Spleen (tissue), 11 donors: ENCODE measurements around the gene SAA4. TPM values are rescaled to one million over a fixed set of nuclear protein-coding genes. Genes with fewer than 3 reads are reported as not detected.

Source experiments
- DNase-seq: peaks from one replicate; pipeline ENCODE4 v3.0.0-alpha.2; 2020
- H3K27ac ChIP-seq, 8 donors: fragments of 200-600 bp; sonication (generic) in 7 of 8; 1 replicate in 4 of 8; 2 replicates in 4 of 8; pipeline versions ENCODE4 v1.5.0 to v1.8.0; 2016 to 2021; ENCODE audit warnings: inconsistent platforms in 4 of 8, mild to moderate bottlenecking in 4 of 8, moderate library complexity in 1 of 8
- H3K27me3 ChIP-seq, 7 donors: fragments of 200-600 bp; sonication (generic) in 6 of 7; replicated peaks in 1 of 7; 1 replicate in 4 of 7; 2 replicates in 3 of 7; pipeline versions ENCODE4 v1.5.0 to v1.8.0; 2016 to 2021; ENCODE audit warnings: inconsistent platforms in 3 of 7, mild to moderate bottlenecking in 1 of 7
- H3K36me3 ChIP-seq, 6 donors: fragments of 200-600 bp; sonication (generic) in 5 of 6; 1 replicate in 4 of 6; 2 replicates in 2 of 6; pipeline versions ENCODE4 v1.5.0 to v1.8.0; 2016 to 2021; ENCODE audit warnings: inconsistent platforms in 2 of 6
- H3K4me1 ChIP-seq, 6 donors: fragments of 200-600 bp; sonication (generic) in 5 of 6; 1 replicate in 3 of 6; 2 replicates in 3 of 6; pipeline versions ENCODE4 v1.5.0 to v1.8.0; 2016 to 2021; ENCODE audit warnings: inconsistent platforms in 3 of 6
- H3K4me3 ChIP-seq, 8 donors: fragments of 200-600 bp; sonication (generic) in 7 of 8; 1 replicate in 4 of 8; 2 replicates in 4 of 8; pipeline versions ENCODE4 v1.5.0 to v1.8.0; 2016 to 2021; ENCODE audit warnings: inconsistent platforms in 4 of 8, mild to moderate bottlenecking in 4 of 8, moderate library complexity in 2 of 8
- H3K9me3 ChIP-seq, 8 donors: fragments of 200-600 bp; sonication (generic) in 7 of 8; 1 replicate in 4 of 8; 2 replicates in 4 of 8; pipeline versions ENCODE4 v1.5.0 to v1.8.0; 2016 to 2021; ENCODE audit warnings: inconsistent platforms in 4 of 8
- POLR2A ChIP-seq, 3 donors: fragments of 450-650 bp; IDR thresholded peaks; one replicate each; pipeline ENCODE4 v1.5.1; 2017; ENCODE audit warnings: antibody characterized with exemption in 3 of 3, mild to moderate bottlenecking in 1 of 3
- POLR2AphosphoS5 ChIP-seq, 3 donors: sonication (generic); formaldehyde crosslinking; IDR thresholded peaks; one replicate each; pipeline ENCODE4 v1.5.1; 2017; ENCODE audit warnings: antibody characterized with exemption in 3 of 3
- WGBS, 5 donors: extraction: QIAGEN DNeasy Blood & Tissue Kit in 3 of 5; methylation state at CpG; one replicate each; pipeline versions ENCODE4 v1.1.5 to v1.1.7; 2013 to 2018; 5-methylcytosine and 5-hydroxymethylcytosine counted together
- intact Hi-C: fragments of 100-400 bp; cut with DNase I; formaldehyde crosslinking; loops from one replicate; pipeline ENCODE4 v1.15.0; 2023; ENCODE audit warnings: low total_unique reads
- polyA plus RNA-seq, 3 donors: library from polyadenylated mRNA; stranded (reverse); fragments of 200-250 nt; gene quantifications; one replicate each; pipeline ENCODE4 v1.2.1, GENCODE V29; 2013
- total RNA-seq, 7 donors: library from RNA; depleted of rRNA in 3 of 7; stranded (reverse); fragments of >200 nt in 3 of 7; fragmentation: NEBNext Ultra II Directional in 4 of 7; extraction: Animal tissue kit (Norgen Biotek cat#: 25700) in 4 of 7; gene quantifications; one replicate each; pipeline versions ENCODE4 v1.1.0 to v1.2.1, GENCODE V29; 2016 to 2021
- TF ChIP-seq, protein P1 (sequence below), 11 experiments: fragments of 200-600 bp in 7 of 11; fragments of 450-650 bp in 4 of 11; sonication (generic) in 4 of 11; IDR thresholded peaks in 8 of 11; conservative IDR thresholded peaks in 3 of 11; 1 replicate in 7 of 11; 2 replicates in 4 of 11; pipeline versions ENCODE4 v1.4.0 to v1.8.0; 2016 to 2021; ENCODE audit warnings: antibody characterized with exemption in 11 of 11, inconsistent platforms in 4 of 11, mild to moderate bottlenecking in 1 of 11
- donor health status: healthy with polysubstance abuse.
- donor health status: DM: no; HTN: no; CAD: no; lungs with moderate emphysema.
- donor health status: DM: no; HTN: no; CAD: no.
- donor health status: Bipolar disorder and iron deficiency.
- donor health status: healthy.
- donor health status: DM: no; HTN: no; CAD: no.
- donor health status: DM: yes; HTN: yes; CAD: no.

The SAA4 gene
- total and polyA plus RNA-seq, 10 donors = 0.22 TPM; not detected in 9

DNA sequence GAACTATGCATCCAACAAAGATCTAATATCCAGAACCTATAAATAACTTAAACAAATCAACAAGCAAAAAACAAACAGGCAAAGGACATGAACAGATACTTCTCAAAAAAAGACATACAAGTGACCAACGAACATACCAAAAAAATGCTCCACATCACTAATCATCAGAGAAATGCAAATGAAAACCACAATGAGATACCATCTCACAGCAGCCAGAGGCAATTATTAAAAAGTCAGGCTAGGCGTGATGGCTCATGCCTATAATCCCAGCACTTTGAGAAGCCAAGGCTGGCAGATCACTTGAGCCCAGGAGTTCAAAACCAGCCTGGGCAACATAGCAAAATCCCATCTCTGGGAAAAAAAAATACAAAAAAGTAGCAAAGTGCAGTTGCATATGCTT, 10.7 kb downstream of the SAA4 start:
- Histone ChIP-seq H3K4me1 (peaks cover 0 to 5% (median 0%) of the 10 kb centered on the region in 6 donors), H3K9me3 (peaks cover 0 to 2% (median 0%) of the 10 kb centered on the region in 8 donors), H3K36me3 (no peaks in the 10 kb centered on the region), H3K27ac (no peak overlapping the region), H3K4me3 (no peak overlapping the region), H3K27me3 (no peaks in the 10 kb centered on the region)
- WGBS, 5 donors = 41 to 63% (median 49%) methylated on average over 2 of the region's 2 CpGs
- intact Hi-C loops = no loop called here
- DNase-seq = no peak
- TF ChIP-seq POLR2AphosphoS5 (IDR thresholded peaks at IDR 0.05) (no peak), POLR2A (IDR thresholded peaks at IDR 0.05) (no peak)
- TF ChIP-seq, protein P1, sequence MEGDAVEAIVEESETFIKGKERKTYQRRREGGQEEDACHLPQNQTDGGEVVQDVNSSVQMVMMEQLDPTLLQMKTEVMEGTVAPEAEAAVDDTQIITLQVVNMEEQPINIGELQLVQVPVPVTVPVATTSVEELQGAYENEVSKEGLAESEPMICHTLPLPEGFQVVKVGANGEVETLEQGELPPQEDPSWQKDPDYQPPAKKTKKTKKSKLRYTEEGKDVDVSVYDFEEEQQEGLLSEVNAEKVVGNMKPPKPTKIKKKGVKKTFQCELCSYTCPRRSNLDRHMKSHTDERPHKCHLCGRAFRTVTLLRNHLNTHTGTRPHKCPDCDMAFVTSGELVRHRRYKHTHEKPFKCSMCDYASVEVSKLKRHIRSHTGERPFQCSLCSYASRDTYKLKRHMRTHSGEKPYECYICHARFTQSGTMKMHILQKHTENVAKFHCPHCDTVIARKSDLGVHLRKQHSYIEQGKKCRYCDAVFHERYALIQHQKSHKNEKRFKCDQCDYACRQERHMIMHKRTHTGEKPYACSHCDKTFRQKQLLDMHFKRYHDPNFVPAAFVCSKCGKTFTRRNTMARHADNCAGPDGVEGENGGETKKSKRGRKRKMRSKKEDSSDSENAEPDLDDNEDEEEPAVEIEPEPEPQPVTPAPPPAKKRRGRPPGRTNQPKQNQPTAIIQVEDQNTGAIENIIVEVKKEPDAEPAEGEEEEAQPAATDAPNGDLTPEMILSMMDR (IDR thresholded peaks at IDR 0.05 in 8 of 11, conservative IDR thresholded peaks at IDR 0.05 in 3 of 11) = no peak

DNA sequence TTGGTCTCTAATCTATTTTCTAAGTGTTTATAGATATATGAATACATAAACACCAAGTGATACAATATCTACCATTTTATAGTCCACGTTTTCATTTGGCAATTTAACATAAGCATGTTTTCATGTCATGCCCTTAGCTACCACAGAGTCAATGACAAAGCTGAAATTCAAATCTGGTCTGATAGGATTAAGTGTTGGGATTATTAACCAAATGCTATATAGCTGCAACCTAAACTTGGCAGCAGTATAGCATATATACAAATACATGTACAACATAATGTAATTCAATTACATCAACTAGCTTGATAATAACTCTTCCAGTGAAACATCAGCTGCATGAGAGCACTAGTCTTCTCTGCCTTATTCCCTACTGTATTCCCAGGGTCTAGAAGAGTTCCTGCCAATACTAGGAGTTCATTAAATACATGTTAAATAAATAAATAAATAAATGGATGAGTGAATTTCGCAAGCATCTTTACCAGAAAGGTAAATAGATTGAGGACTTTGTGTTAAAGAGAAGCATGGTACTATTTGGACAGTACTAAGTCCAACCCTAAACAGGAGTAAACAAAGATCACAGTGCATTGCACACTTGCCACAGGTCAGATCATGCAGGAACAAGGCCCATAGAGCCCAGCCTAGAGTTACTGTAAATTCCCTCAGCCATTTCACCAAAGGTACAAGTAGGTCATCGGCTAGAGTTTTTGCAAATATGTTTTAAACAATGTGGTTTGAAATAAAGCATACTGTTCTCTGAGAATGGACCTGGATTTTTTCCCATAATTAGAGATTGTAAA, 12.8 kb downstream of the SAA4 start:
- 48 to 85% (median 71%) methylated on average over 3 of the region's 3 CpGs for WGBS, 5 donors
- H3K36me3 ChIP-seq = no peaks in the 10 kb centered on the region
- DNase-seq = no peak
- H3K4me3 ChIP-seq = no peak overlapping the region
- H3K27me3 ChIP-seq = no peaks in the 10 kb centered on the region
- TF ChIP-seq POLR2A (IDR thresholded peaks at IDR 0.05) (no peak), POLR2AphosphoS5 (IDR thresholded peaks at IDR 0.05) (no peak)
- TF ChIP-seq, protein P1 (IDR thresholded peaks at IDR 0.05 in 8 of 11, conservative IDR thresholded peaks at IDR 0.05 in 3 of 11) = no peak
- H3K27ac ChIP-seq = no peak overlapping the region
- peaks cover 0 to 5% (median 0%) of the 10 kb centered on the region in 8 donors for H3K9me3 ChIP-seq
- H3K4me1 ChIP-seq = no peaks in the 10 kb centered on the region
- intact Hi-C loops = no loop called here

DNA sequence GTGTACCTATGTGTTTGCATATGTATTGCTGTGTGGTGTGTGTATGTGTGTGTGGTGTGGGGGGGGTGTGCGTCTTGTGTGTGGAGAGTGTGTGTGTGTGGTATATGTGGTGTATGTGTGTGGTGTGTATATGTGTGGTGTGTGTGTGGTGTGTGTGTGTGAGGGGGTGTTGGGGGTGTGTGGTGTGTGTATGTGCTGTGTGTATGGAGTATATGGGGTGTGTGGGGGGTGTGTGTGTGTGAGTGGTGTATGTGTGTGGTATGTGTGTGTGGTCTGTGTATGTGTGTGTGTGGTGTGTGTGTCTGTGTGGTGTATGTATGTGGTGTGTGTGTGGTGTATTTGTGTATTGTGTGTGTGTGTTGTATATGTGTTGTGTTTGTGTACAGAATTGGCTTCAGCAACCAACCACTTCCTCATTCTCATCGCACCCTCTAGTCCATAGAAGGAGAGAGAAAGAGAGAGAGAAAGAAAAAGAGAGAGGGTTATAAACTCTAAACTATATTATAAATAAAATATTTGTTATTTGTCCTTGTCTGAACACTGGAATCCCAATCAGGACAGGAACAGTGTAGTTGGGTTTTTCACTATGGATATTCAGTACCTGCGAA, 13.7 kb downstream of the SAA4 start:
- intact Hi-C loops = no loop called here
- no peak for DNase-seq
- Histone ChIP-seq H3K4me3 (no peak overlapping the region), H3K27me3 (no peaks in the 10 kb centered on the region), H3K27ac (no peak overlapping the region), H3K4me1 (no peaks in the 10 kb centered on the region), H3K9me3 (peaks cover 0 to 5% (median 0%) of the 10 kb centered on the region in 8 donors), H3K36me3 (no peaks in the 10 kb centered on the region)
- no peak for TF ChIP-seq POLR2AphosphoS5 (IDR thresholded peaks at IDR 0.05)
- WGBS, 5 donors = 75 to 84% (median 79%) methylated on average over 3 of the region's 3 CpGs

DNA sequence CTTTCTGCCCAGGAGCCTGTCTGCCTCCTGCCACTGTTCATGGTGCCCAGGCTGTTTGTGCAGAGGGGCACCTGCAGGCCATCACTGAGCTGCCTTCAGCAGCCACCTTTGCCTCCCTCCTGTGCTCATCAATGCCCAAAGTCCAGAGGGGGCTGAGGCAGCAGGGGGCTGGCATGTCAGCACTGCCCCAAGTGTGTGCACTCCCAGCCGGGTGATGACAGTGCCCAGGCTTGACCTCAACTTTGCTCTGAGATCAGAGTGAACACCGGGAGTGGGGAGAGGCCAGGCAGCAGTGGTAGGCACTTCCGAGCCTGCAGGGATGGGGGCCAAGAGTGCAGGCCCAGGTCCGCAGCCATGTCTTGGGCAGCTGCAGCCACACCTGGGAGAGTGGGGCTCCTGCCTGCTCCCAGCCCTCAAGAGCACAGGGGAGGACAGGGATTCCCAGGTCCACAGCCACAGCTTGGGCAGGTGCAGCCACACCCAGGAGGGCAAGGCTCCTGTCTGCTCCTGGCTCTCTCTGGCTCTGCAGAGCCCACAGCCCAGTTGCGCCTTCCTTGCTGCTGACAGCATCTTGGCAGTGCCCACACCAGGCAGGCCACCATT, 15.2 kb downstream of the SAA4 start:
- H3K4me3 ChIP-seq = no peak overlapping the region
- 71 to 100% (median 88%) methylated on average over 1 to 5 of the region's 5 CpGs for WGBS, 5 donors
- TF ChIP-seq POLR2AphosphoS5 (IDR thresholded peaks at IDR 0.05) (no peak), POLR2A (IDR thresholded peaks at IDR 0.05) (no peak)
- TF ChIP-seq, protein P1 (IDR thresholded peaks at IDR 0.05 in 8 of 11, conservative IDR thresholded peaks at IDR 0.05 in 3 of 11) = no peak
- H3K27ac ChIP-seq = no peak overlapping the region
- no peaks in the 10 kb centered on the region for H3K4me1 ChIP-seq
- peaks cover 0 to 9% (median under 1%) of the 10 kb centered on the region in 8 donors for H3K9me3 ChIP-seq
- H3K27me3 ChIP-seq = no peaks in the 10 kb centered on the region
- H3K36me3 ChIP-seq = no peaks in the 10 kb centered on the region
- no peak for DNase-seq
- intact Hi-C loops = no loop called here
